ENCODE measurements around the gene PRSS48.
"Not testable (repeated sequence)": the region's sequence is repeated elsewhere in the genome, so short reads cannot be mapped to it uniquely, and the experiment has no call there.

DNA sequence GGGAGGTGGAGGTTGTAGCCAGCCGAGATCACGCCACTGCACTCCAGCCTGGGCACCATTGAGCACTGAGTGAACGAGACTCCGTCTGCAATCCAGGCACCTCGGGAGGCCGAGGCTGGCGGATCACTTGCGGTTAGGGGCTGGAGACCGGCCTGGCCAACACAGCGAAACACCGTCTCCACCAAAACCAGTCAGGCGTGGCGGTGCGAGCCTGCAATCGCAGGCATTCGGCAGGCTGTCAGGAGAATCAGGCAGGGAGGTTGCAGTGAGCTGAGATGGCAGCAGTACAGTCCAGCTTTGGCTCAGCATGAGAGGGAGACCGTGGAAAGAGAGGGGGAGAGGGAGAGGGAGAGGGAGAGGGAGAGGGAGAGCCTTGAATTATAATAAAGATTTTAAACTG is 21.3 kb upstream of the PRSS48 start:
- TF ChIP-seq, protein P1, sequence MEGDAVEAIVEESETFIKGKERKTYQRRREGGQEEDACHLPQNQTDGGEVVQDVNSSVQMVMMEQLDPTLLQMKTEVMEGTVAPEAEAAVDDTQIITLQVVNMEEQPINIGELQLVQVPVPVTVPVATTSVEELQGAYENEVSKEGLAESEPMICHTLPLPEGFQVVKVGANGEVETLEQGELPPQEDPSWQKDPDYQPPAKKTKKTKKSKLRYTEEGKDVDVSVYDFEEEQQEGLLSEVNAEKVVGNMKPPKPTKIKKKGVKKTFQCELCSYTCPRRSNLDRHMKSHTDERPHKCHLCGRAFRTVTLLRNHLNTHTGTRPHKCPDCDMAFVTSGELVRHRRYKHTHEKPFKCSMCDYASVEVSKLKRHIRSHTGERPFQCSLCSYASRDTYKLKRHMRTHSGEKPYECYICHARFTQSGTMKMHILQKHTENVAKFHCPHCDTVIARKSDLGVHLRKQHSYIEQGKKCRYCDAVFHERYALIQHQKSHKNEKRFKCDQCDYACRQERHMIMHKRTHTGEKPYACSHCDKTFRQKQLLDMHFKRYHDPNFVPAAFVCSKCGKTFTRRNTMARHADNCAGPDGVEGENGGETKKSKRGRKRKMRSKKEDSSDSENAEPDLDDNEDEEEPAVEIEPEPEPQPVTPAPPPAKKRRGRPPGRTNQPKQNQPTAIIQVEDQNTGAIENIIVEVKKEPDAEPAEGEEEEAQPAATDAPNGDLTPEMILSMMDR (IDR thresholded peaks at IDR 0.05), result not testable (repeated sequence)
- not testable (repeated sequence) for TF ChIP-seq POLR2A, EP300, POLR2AphosphoS5 (IDR thresholded peaks at IDR 0.05)
